Activated B cell treated with CpG ODN at 0.5 μM for 24 hours (primary cell): Measurements from ENCODE around the gene KCNQ2. TPM values are rescaled to one million over a fixed set of nuclear protein-coding genes. Genes with fewer than 3 reads are reported as not detected.

Source experiments
- ATAC-seq: fragments of 200-7000 bp; cut with Tn5 transposase; one replicate; pipeline ENCODE4 v1.10.0; 2021; ENCODE audit warnings: low read depth, mild to moderate bottlenecking, moderate library complexity
- CTCF ChIA-PET: fragments of 350-600 bp; sonication (Branson Sonifier 250); formaldehyde crosslinking; loops from one replicate; lab custom pipeline; 2021; ENCODE audit warnings: antibody characterized with exemption; lab: Charles Lee
- POLR2A ChIA-PET: fragments of 350-600 bp; sonication (Branson Sonifier 250); formaldehyde crosslinking; loops from one replicate; lab custom pipeline; 2021; ENCODE audit warnings: antibody characterized with exemption; lab: Charles Lee
- DNase-seq: peaks from one replicate; pipeline ENCODE4 v3.0.0; 2022
- H3K27ac Mint-ChIP-seq: one replicate; pipeline ENCODE4 v1.8.0; 2020; ENCODE audit warnings: mixed read lengths
- H3K27me3 Mint-ChIP-seq: one replicate; pipeline ENCODE4 v1.8.0; 2021; ENCODE audit warnings: mixed read lengths
- H3K36me3 Mint-ChIP-seq: one replicate; pipeline ENCODE4 v1.8.0; 2021; ENCODE audit warnings: low read depth, mixed read lengths
- H3K4me1 Mint-ChIP-seq: one replicate; pipeline ENCODE4 v1.8.0; 2021; ENCODE audit warnings: mixed read lengths
- H3K4me3 Mint-ChIP-seq: one replicate; pipeline ENCODE4 v1.8.0; 2020; ENCODE audit warnings: mild to moderate bottlenecking, mixed read lengths
- H3K9me3 Mint-ChIP-seq: one replicate; pipeline ENCODE4 v1.8.0; 2020; ENCODE audit warnings: mixed read lengths
- intact Hi-C: fragments of 100-400 bp; cut with micrococcal nuclease; formaldehyde crosslinking; loops from one replicate; pipeline ENCODE4 v1.15.1; 2024
- total RNA-seq: library from RNA; stranded (reverse); gene quantifications from 2 replicates; pipeline ENCODE4 v1.2.3, GENCODE V29; 2022
- TF ChIP-seq, protein P1 (sequence below): fragments of 200-600 bp; IDR thresholded peaks from one replicate; pipeline ENCODE4 v1.8.0; 2022; ENCODE audit warnings: antibody characterized with exemption, mild to moderate bottlenecking

KCNQ2 gene
- total RNA-seq, 1 donor from 2014 or later, result not detected

- DNase-seq, result no peak
- Mint-ChIP-seq H3K4me1 (peaks cover 12% of the 10 kb centered on the region), H3K27me3 (peaks cover 14% of the 10 kb centered on the region), H3K27ac (no peak overlapping the region), H3K36me3 (no peaks in the 10 kb centered on the region), H3K4me3 (no peak overlapping the region), H3K9me3 (no peaks in the 10 kb centered on the region)
- intact Hi-C loops, result loop anchor here (1.0 to 2.0 kb wide), 2 partner anchors 85 to 429 kb away; partner anchors contain the start of genes PPDPF and TPD52L2
- ChIA-PET POLR2A (no interaction called here), CTCF (no interaction called here)
- TF ChIP-seq, protein P1, sequence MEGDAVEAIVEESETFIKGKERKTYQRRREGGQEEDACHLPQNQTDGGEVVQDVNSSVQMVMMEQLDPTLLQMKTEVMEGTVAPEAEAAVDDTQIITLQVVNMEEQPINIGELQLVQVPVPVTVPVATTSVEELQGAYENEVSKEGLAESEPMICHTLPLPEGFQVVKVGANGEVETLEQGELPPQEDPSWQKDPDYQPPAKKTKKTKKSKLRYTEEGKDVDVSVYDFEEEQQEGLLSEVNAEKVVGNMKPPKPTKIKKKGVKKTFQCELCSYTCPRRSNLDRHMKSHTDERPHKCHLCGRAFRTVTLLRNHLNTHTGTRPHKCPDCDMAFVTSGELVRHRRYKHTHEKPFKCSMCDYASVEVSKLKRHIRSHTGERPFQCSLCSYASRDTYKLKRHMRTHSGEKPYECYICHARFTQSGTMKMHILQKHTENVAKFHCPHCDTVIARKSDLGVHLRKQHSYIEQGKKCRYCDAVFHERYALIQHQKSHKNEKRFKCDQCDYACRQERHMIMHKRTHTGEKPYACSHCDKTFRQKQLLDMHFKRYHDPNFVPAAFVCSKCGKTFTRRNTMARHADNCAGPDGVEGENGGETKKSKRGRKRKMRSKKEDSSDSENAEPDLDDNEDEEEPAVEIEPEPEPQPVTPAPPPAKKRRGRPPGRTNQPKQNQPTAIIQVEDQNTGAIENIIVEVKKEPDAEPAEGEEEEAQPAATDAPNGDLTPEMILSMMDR, result no peak
- no peak for ATAC-seq
Measured at GRCh38 chr20:63435552-63435951, 36.9 kb downstream of the KCNQ2 start.

DNA sequence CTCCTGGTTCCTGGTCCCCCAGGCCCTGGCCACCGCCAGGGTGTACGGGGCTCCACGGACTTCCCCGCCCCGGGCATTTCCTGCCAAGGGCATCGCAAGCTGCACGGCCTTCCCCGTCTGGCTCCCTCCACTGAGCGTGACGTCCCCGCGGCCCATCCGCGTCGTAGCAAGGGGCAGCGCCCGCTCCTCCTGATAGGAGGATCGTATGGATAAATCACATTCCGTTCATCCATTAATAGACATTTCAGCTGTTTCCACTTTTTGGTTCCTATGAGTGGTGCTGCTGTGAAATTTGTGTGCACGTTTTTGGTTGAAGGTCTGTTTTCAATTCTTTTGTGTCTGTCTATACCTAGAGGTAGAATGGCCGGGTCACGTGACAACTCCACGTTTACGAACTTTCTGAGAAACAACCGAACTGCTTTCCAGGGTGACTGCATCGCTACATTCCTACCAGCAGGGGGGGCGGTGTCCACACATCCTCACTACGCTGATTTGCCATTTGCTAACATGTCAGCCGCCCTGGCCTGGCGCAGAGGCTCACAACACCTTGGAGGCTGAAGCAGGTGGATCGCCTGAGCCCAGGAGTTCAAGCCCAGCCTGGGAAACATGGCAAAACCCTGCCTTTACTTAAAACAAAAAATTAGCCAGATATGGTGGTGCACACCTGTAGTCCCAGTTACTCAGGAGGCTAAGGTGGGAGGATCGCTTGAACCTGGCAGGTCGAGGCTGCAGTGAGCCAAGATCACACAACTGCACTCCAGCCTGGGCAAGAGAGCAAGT, 37.7 kb downstream of the KCNQ2 start:
- ChIA-PET CTCF (no interaction called here), POLR2A (interaction anchor here (1.0 kb wide), 1 partner anchor 87 kb away, joined by 3 read pairs; no protein-coding TSS in a partner anchor)
- Mint-ChIP-seq H3K9me3 (no peaks in the 10 kb centered on the region), H3K27me3 (peaks cover 14% of the 10 kb centered on the region), H3K36me3 (no peaks in the 10 kb centered on the region), H3K4me1 (peaks cover 12% of the 10 kb centered on the region), H3K4me3 (peak overlapping the region; percentile 37), H3K27ac (peak overlapping the region; percentile 32)
- intact Hi-C loops, result loop anchor here (1.0 to 2.0 kb wide), 2 partner anchors 86 to 430 kb away; partner anchors contain the start of genes PPDPF and TPD52L2
- peak; percentile 43 for DNase-seq
- TF ChIP-seq, protein P1, result peak; percentile 32
- ATAC-seq, result peak; percentile 73

DNA sequence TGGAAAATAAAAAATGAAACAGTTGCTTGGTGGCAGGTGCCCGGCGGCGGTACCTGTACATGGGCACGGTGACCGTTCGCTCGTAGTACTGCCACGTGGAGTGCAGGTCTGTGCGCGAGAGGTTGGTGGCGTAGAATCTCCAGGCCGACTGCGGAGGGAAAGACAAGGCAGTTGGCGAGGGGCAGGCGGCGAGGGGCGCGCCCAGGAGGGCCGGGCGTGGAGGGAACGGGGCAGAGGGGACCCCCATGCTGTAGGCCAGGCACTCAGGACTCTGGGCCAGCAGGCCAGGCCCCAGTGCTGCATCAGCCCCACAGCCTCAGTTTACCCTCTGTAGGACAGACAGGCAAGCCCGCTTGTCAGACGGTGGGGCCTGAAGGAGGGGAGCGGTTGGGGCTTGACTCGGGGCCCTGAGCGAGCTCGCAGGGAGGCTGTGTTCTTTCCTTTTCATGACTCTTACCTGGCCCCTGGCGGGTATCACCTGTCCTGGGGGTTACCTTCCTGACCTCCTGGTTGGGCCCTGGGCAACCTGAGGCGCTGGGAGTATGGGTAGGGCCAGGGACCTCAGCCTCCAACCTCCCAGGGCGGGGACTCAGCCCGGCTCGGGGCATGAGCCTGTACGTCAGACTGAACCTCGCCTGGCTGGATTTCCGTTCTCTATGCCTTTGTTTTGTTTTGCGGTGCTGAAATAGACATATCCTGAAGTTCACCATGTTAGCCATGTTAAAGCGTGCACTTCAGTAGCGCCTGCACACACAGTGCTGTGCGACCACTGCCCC, 38.5 kb downstream of the KCNQ2 start:
- Mint-ChIP-seq H3K27me3 (peaks cover 14% of the 10 kb centered on the region), H3K9me3 (no peaks in the 10 kb centered on the region), H3K4me3 (no peak overlapping the region), H3K4me1 (peaks cover 12% of the 10 kb centered on the region), H3K27ac (no peak overlapping the region), H3K36me3 (no peaks in the 10 kb centered on the region)
- TF ChIP-seq, protein P1, result no peak
- ATAC-seq (no peak), DNase-seq (no peak)
- ChIA-PET CTCF (no interaction called here), POLR2A (interaction anchor here (0.6 to 1.0 kb wide), 2 partner anchors 87 to 362 kb away, joined by 3 read pairs; no protein-coding TSS in a partner anchor)
- intact Hi-C loops, result loop anchor here (2.0 kb wide), 1 partner anchor 431 kb away; the partner anchor contains the start of gene TPD52L2

DNA sequence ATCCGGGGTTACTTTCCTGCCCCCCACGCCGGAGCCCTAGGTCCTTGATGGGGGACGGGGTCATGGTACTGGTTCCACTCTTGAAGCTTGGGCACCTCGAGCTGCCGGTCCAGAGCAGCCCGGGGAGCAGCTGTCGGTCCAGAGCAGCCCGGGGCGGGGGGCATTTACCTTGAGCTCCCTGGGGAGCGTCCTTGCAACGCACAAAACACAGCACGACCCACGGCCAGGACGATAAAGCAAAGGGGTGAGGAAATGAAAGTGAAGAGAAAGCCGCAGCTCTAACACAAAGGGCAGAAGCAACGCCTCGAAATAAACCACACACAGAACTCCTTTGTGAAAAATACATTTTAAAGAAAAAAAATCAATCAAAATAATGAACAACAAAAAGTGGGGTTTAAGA, 39.1 kb downstream of the KCNQ2 start:
- POLR2A ChIA-PET, result interaction anchor here (0.6 kb wide), 1 partner anchor 361 kb away, joined by 3 read pairs; no protein-coding TSS in a partner anchor
- Mint-ChIP-seq H3K9me3 (no peaks in the 10 kb centered on the region), H3K27me3 (peaks cover 10% of the 10 kb centered on the region), H3K4me1 (peaks cover 12% of the 10 kb centered on the region), H3K36me3 (no peaks in the 10 kb centered on the region), H3K4me3 (no peak overlapping the region), H3K27ac (no peak overlapping the region)
- intact Hi-C loops, result no loop called here
- DNase-seq (no peak), ATAC-seq (no peak)
- CTCF ChIA-PET, result no interaction called here
- TF ChIP-seq, protein P1, result no peak
